Lung (tissue), 12 donors: Measurements from ENCODE around the gene ULBP2. TPM values are rescaled to one million over a fixed set of nuclear protein-coding genes. Genes with fewer than 3 reads are reported as not detected.

Experiments
- ATAC-seq: fragments of 200-7000 bp; cut with Tn5 transposase; one replicate; pipeline ENCODE4 v1.9.1; 2020; ENCODE audit warnings: moderate number of reproducible peaks; ENCODE audit not compliant: insufficient read depth, low FRiP score
- DNase-seq, 3 donors: peaks; one replicate each; pipeline ENCODE4 v3.0.0-alpha.2; 2013 to 2017
- H3K27ac ChIP-seq, 2 donors: one replicate each; pipeline ENCODE4 v1.5.1; 2013; ENCODE audit warnings: mild to moderate bottlenecking in 2 of 2, moderate library complexity in 2 of 2, control low read depth in 1 of 2, inconsistent platforms in 1 of 2, low read depth in 1 of 2, low read length in 1 of 2
- H3K27me3 ChIP-seq, 3 donors: one replicate each; pipeline ENCODE4 v1.5.1; 2013; ENCODE audit warnings: low read length in 2 of 3; ENCODE audit not compliant: control insufficient read depth in 3 of 3, insufficient read depth in 3 of 3
- H3K36me3 ChIP-seq, 4 donors: one replicate each; pipeline ENCODE4 v1.5.1; 2013; ENCODE audit warnings: low read length in 4 of 4, mild to moderate bottlenecking in 1 of 4, moderate library complexity in 1 of 4; ENCODE audit not compliant: control insufficient read depth in 4 of 4, insufficient read depth in 4 of 4
- H3K4me1 ChIP-seq, 5 donors: one replicate each; pipeline ENCODE4 v1.5.1; 2013; ENCODE audit warnings: low read length in 5 of 5, mild to moderate bottlenecking in 2 of 5, moderate library complexity in 1 of 5; ENCODE audit not compliant: control insufficient read depth in 5 of 5, insufficient read depth in 5 of 5
- H3K4me3 ChIP-seq: one replicate; pipeline ENCODE4 v1.5.1; 2013; ENCODE audit warnings: mild to moderate bottlenecking, control low read depth, moderate library complexity
- H3K9ac ChIP-seq, 2 donors: one replicate each; pipeline ENCODE4 v1.5.1; 2013; ENCODE audit warnings: low read length in 2 of 2, control low read depth in 1 of 2; ENCODE audit not compliant: insufficient read depth in 1 of 2
- H3K9me3 ChIP-seq, 4 donors: one replicate each; pipeline ENCODE4 v1.5.1; 2013; ENCODE audit warnings: low read length in 3 of 4, mild to moderate bottlenecking in 1 of 4, moderate library complexity in 1 of 4; ENCODE audit not compliant: control insufficient read depth in 4 of 4, insufficient read depth in 3 of 4
- CTCF ChIP-seq: IDR thresholded peaks from 2 replicates; pipeline ENCODE4 v1.5.1; 2012; ENCODE audit warnings: mild to moderate bottlenecking; ENCODE audit errors: control extremely low read depth, extremely low read depth
- WGBS, 2 donors: extraction: QIAGEN DNeasy Blood & Tissue Kit; methylation state at CpG; one replicate each; pipeline ENCODE4 v1.1.7; 2013; 5-methylcytosine and 5-hydroxymethylcytosine counted together
- polyA plus RNA-seq, 2 donors: library from polyadenylated mRNA; stranded (reverse); fragments of 200-250 nt; gene quantifications; one replicate each; pipeline ENCODE4 v1.2.1, GENCODE V29; 2013
- total RNA-seq, 2 donors: library from RNA; depleted of rRNA in 1 of 2; stranded (reverse); fragments of >200 nt in 1 of 2; gene quantifications; one replicate each; pipeline ENCODE4 v1.2.1, GENCODE V29; 2014 to 2021
- donor health status: control.
- donor health status: control.
- donor health status: Bipolar disorder and iron deficiency.
- donor health status: healthy.
- donor health status: DM: yes; HTN: yes; CAD: no.

ULBP2 gene
- total and polyA plus RNA-seq, 4 donors, result 1.2 to 6.2 (median 2.7) TPM

DNA sequence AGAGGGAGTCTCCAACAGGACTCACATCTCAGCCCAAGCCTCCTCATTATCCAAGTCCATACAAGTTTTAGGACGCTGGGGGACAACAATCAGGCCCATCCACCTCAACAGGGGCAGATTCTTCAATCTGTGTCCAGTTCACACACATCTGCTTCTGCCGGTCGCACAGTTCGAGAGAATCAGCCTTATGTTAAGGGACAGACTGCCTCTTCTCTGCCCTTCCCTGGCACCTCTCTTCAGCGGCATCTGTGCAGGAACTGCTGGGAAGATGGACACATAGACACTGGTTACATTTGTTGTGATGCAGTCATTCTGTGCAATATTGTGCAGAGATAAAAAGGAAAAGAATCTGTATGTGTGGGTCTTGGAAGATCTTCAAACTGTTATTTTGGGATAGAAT, 43.0 kb downstream of the ULBP2 start:
- no peak for TF ChIP-seq CTCF
- no peak for DNase-seq
- Histone ChIP-seq H3K9me3 (peaks cover 0 to 19% (median 4%) of the 10 kb centered on the region in 4 donors), H3K4me1 (peaks cover 0 to 1% (median 0%) of the 10 kb centered on the region in 5 donors), H3K4me3 (no peak overlapping the region), H3K36me3 (no peaks in the 10 kb centered on the region), H3K9ac (no peak overlapping the region), H3K27ac (no peak overlapping the region), H3K27me3 (peaks cover 9 to 82% (median 79%) of the 10 kb centered on the region in 3 donors)
- whole genome bisulfite sequencing, 2 donors, result 64 to 72% methylated on average over 5 of the region's 5 CpGs
- ATAC-seq, result no peak

DNA sequence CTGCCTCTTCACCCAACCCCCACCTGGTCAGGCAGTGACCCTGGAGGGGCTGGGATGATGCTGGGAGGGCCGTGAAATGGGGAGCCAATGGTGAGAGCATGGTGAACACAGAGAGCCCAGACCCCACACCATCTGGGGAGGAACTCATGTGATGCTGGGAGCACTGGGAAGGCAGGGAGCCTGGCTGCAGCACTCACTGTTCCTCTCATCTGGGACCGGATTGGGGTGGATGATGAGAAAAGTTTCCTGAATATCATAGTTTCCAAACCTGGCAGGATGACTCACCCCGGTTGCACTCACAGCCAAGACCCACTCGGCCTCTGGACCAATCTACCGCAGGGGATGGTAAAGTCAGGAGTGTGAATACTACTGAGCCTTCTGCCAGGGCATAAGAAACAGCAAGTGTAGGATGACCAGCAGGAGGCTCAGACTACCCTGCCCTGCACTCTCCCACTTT, 43.7 kb downstream of the ULBP2 start:
- ATAC-seq, result no peak
- Histone ChIP-seq H3K4me1 (peaks cover 0 to 8% (median 0%) of the 10 kb centered on the region in 5 donors), H3K4me3 (no peak overlapping the region), H3K9me3 (peaks cover 0 to 21% (median 4%) of the 10 kb centered on the region in 4 donors), H3K27me3 (peaks cover 9 to 89% (median 86%) of the 10 kb centered on the region in 3 donors), H3K36me3 (no peaks in the 10 kb centered on the region), H3K27ac (no peak overlapping the region), H3K9ac (no peak overlapping the region)
- no peak for DNase-seq
- TF ChIP-seq CTCF, result no peak
- WGBS, 2 donors, result 37 to 38% methylated on average over 5 of the region's 5 CpGs

GRCh38 chr6:149987602-149988107, 45.8 kb downstream of the ULBP2 start:
- H3K4me1 ChIP-seq, result peaks cover 0 to 17% (median 5%) of the 10 kb centered on the region in 5 donors
- H3K4me3 ChIP-seq, result no peak overlapping the region
- ATAC-seq, result no peak
- no peak overlapping the region for H3K9ac ChIP-seq
- DNase-seq, result no peak
- H3K9me3 ChIP-seq, result peaks cover 0 to 21% (median 4%) of the 10 kb centered on the region in 4 donors
- H3K27ac ChIP-seq, result no peak overlapping the region
- H3K27me3 ChIP-seq, result peaks cover 9 to 93% (median 90%) of the 10 kb centered on the region in 3 donors
- TF ChIP-seq CTCF, result no peak
- H3K36me3 ChIP-seq, result no peaks in the 10 kb centered on the region
- 47 to 67% methylated on average over 2 of the region's 2 CpGs for WGBS, 2 donors
